ENCODE data around the gene B3GALT6.

Gene B3GALT6

DNA sequence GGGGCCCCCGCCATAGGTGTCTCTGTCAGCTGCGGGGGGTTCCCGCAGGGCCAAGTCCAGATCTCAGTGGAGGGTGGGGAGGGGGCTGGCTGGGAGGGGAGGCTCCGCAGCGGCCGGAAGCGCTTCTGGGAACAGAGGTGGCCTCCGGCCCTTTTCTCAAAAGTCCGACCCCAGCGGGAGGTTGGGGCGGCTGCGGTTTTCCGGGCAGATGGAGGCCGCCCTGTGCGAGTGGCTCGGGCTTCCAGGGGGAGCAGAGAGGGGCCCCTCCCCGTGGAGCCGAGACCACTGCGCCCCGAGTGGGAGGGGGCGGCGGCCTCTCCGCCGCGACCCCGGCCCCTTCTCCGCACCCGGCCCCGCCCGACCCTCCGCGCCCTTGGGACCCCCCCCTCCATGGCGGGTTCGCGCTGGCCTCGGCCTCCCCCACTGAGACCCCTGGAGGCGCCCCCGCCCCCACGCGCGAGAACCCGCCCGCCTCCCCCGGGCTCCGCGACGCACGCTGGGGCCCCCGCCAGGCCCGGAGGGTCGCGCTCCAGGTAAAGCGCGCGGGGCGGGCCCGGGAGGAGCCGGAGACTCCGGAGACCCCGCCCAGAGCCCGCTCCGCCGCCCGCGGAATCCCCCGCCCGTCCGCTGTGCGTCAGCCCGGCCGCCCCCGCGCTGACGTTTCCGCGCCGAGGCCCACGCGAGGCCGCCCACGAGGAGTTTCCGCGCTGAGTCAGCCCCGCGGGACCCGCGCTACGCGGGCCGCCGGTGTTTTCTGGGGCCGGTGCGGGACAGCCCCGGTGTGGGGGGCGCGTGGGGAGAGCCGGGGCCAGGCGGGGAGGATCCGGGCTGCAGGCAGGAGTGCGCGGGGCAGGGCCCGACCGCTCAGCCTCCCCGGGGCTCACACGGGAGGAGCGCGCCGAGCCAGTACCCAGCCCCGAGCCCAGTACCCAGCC is 30.9 kb upstream of the B3GALT6 start:
- no peak for DNase-seq (ENCODE audit: low read depth, low spot score)

DNA sequence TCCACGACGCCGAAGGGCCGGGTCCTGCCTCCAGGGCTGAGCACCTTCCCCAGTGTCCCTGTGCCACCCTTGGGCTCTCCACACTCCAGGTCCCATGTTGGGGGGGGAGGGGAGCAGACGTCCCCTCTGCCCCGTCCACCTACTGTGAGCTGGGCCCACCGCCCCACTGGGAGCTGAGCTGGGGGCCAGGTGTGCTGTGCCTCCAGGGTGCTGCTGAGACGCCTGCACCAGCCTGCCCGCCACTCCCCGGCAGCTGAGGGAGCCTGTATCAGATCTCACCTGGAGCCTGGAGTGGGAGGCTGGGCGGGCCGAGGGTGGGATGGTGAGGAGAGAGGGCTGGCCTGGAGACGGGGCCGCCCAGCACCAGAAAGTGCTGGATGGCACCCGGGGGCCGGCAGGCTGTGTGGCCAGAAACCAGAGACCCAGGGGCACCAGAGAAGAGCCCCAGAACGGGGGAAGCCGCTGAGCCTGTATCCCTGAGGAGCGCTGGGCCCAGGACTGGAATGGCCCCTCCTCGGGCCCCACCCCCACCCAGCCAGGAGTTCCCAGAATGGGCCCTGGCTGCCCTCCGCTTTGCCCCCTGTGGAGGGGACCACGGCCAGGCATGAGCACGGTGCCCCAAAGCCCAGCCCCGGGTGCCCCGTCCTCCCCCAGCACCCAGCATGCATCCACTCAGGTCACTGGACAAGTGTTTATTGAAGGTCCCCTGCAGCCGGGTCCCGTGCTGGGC is 29.0 kb upstream of the B3GALT6 start:
- no peak for DNase-seq (ENCODE audit: low read depth, low spot score)

DNA sequence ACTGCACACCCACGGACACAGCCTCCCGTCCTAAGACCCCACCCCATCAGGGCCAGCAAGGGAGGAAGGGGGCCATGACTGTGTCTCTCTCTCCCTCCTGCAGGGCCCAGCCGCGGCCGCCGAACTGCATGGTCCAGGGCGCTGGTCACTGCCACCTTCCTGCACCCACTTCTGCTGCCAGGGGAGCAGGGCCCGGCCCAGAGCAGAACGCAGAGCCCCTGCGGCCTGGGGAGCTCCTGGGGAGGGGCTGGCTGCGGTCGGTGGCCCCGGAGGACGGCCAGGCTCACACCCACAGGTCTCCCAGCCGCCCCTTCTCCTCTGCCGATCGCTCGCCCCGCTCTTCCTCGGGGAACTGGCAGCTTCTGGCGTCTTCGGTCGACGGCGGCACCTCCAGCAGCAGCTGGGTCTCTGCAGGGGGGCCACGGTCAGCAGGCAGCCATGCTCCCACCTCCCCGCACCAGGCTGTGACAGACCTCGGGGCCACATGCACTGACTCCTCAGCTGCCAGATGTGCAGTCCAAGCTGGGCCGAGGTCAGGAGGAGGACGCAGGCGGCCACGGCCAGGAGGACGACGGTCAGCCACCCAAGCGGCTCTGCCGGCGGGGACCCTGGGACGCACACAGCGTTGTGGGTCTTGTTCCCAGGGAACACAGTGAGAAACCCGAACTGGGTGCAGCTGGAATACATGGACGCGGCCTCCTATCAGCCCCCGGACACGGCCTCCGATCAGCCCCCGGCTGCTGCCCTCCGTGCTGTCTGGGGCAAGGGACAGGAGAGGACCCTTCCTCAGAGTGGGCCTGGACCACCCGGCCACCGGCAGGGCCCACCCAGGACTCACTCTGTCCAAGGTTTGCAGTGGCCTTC is 28.2 kb upstream of the B3GALT6 start:
- DNase-seq (ENCODE audit: low read depth, low spot score) = no peak

DNA sequence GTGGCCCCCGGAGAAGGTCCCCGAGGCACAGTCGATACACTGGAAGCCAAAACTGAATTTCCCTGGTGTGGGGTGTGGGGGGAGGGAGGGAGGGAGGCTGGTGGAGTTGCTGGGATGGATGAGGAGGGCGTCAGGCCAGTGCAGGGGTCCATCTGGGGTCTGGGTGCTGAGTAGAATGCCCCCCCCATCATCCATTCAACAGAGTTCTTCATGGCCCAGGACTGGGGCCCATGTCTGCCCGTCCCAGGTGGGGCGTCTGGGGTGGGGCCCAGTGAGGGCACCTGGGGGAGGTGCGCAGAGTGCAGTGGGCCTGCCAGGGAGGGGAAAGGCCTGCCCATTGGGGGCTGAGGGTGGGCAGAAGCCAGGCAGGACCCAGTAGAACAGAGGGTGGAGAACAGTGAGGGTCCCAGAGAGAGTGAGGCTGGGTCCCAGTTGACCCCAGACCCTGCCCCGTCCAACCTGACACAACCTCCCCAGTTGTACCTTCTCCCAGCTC is 27.6 kb upstream of the B3GALT6 start:
- DNase-seq (ENCODE audit: low read depth, low spot score) = no peak

GRCh38 chr1:1204998-1205768 is 26.9 kb upstream of the B3GALT6 start:
- no peak for DNase-seq (ENCODE audit: low read depth, low spot score)

DNA sequence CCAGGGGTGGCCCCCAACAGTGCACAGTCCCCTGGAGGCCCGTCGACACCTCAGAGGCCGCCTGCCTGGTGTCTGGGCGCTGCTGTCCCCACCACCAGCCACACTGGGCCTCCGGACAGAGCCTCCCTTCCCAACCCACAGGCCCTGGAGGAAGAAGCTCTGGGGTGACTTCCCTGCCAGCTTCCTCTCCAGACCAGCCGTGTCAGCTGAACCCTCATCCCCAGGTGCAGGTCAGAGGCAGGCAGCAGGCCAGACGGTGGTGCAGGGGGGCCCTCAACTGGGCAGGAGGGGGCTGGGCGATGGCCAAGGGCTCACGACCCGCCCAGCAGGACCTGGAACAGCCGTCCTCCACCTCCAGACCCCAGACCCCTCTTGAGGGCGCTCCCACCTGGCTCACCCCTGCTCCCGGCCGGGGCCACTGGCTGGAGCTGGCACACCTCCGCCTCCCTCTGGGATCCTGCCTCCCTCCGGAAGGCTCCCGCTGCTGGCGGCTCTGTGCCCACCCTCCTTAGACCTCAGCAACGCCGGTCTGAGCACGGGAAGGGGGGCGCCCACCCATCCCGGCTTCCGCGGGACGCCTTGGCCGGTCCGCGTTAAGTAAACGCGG is 26.2 kb upstream of the B3GALT6 start:
- no peak for DNase-seq (ENCODE audit: low read depth, low spot score)

DNA sequence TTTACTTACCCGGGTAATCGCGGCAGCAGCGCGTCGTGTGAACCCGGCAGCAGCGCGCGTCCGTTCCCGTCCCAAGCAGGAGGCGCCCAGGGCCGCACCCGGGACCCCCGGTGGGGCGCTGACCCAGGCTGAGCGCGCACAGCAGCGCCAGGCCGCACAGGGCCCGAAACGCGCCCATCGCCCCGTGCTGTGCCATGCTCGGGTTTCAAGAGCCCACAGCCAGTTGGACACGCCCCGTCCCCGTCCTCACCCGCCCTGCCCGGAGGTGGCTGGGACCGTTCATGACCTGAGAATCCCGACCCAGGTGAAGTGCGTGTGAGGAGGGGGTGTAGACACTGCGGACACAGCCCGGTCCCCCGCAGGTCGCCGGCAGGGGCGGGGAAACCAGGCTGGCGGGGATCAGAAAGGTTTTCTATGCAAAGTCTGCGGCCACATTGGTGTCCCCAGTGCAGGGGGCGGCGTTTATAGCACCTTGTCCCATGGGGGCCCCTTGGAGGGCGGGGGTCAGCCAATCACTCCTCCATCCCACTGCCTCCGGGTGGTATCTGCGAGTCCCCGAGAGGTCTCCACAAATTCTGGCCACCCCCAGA is 25.6 kb upstream of the B3GALT6 start, which contains the start of gene TNFRSF18:
TNFRSF18 (minus strand) TSS at position 217 of the 590 bp plus-strand sequence; CDS start at position 196, 21 bp downstream.
- no peak for DNase-seq (ENCODE audit: low read depth, low spot score)

DNA sequence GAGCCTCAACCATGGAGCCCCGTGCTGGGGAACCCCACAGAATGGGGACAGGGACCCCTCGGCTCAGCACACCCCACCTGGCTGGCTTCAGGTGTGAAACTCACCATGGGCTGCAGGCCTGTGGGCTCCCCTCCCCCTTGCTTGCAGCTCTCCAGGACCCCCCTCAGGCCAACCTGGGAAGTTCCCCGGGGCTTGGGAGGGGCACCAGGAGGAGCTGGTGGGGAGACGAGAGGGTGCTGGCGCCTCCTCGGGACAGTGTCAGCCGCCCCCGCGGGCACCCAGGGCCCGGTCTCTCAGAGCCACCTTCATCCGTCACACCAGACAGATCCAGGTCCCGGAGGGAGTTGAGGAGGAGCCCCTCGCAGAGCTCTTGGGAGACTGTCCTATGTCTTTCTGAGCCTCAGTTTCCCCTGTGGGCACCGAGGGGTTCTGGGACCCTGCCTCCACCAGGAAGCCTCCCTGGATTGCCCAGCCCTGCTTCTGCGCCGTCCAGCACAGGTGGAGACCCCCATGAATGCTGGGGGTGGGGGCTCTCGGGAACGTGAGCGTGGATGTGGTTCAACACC is 25.0 kb upstream of the B3GALT6 start:
- DNase-seq (ENCODE audit: low read depth, low spot score) = no peak

GRCh38 chr1:1207571-1207892 is 24.5 kb upstream of the B3GALT6 start:
- no peak for DNase-seq (ENCODE audit: low read depth, low spot score)

GRCh38 chr1:1208713-1209433 is 23.2 kb upstream of the B3GALT6 start:
- DNase-seq (ENCODE audit: low read depth, low spot score) = no peak

- no peak for DNase-seq (ENCODE audit: low read depth, low spot score)
Measured at GRCh38 chr1:1210726-1211540, 21.1 kb upstream of the B3GALT6 start.

DNA sequence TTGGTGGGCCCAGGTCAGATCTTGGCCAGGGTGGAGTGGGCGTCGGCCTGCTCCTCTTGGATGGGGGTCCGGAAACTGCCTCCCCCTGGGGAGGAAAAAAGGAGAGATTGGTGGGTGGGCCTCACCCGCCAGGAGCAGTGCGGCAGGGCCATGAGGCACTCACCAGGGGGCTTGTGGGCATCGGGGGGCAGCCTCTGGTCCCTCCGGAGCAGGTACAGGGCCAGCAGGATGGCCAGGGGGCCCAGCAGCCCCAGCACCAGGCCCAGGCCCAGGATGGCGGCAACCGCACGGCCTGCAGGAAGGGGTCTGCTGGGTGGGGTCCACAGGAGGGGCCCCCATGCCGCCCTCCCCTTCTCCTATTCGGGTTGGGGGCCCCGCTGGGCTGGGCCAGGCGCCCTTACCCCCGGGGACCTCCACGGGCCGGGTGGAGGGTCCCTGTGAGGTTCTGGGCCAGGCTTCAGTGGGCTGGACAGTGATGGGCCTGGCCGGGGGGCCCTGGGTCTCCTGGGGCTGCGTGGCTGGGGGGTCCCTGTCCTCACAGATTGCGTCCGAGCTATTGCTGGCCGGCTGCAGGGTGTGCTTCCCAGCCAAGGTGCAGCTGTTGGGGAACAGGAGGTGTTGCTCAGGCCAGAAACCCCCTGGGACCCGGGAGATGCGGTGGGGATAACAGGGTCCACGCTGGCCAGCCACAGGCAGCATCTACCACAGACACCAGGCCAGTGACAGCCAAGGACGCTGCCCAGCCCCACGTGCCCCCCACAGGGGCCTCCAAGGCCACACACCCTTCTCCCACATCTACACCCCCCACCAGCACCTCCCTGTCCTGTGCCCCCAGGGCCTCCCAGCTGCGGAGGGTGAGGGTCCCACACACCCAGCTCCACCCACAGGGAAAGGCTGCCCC is 20.2 kb upstream of the B3GALT6 start:
- DNase-seq (ENCODE audit: low read depth, low spot score) = no peak

DNA sequence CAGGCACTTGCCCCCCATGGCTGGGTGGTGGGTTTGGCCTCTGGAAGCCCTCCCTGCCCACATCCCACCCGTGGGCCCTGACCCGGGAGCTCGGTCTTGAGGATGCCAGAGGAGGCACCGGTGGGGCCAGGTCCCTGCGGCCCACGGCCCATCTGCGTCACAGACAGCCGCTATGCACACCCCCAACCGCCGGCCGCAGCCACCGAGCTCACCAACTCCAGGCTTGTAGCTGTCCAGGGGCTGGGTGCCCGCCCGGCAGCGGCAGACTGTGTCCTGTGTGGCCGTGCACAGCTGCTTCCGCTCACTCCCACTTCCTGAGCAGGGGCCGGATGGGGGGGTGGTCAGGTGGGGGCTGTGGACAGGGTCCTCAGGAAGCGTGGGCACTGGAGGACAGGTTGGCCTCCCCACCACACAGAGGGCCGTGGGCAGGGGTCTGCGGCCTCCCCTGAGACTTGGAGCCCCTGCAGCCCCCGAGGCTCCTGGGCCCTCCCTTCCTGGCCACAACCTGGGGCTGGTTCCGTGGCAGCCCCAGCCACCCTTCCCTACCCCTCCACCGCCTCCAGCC is 19.2 kb upstream of the B3GALT6 start:
- DNase-seq (ENCODE audit: low read depth, low spot score) = no peak

- no peak for DNase-seq (ENCODE audit: low read depth, low spot score)
Measured at GRCh38 chr1:1213345-1214265, 18.4 kb upstream of the B3GALT6 start, which contains the start of gene TNFRSF4. TNFRSF4 (minus strand) TSS chr1:1214153; CDS start chr1:1214127, 26 bp downstream.

- no peak for DNase-seq (ENCODE audit: low read depth, low spot score)
Measured at GRCh38 chr1:1215080-1215676, 16.9 kb upstream of the B3GALT6 start.

All from smooth muscle cell of the brain vasculature (primary cell).